A549 (cell line): ENCODE measurements around the gene FGD4. TPM values are rescaled to one million over a fixed set of nuclear protein-coding genes. Genes with fewer than 3 reads are reported as not detected.

Source experiments
- ATAC-seq, 2 experiments: fragments of 200-7000 bp in 1 of 2; fragments of >200 bp in 1 of 2; cut with Nextera tagmentation in 1 of 2; cut with Tn5 transposase in 1 of 2; 3 replicates each; pipeline versions ENCODE4 v1.8.0 to v1.9.1; 2018 to 2020; ENCODE audit warnings: mild to moderate bottlenecking in 1 of 2, moderate library complexity in 1 of 2
- CTCF ChIA-PET: fragments of 300-600 bp; sonication (Branson Sonifier 250); formaldehyde crosslinking; extraction: SDS; loops from one replicate; lab custom pipeline; 2021; ENCODE audit warnings: antibody characterized with exemption, inconsistent platforms; lab: Yijun Ruan, JAX
- POLR2A ChIA-PET: fragments of 350-600 bp; formaldehyde crosslinking; extraction: SDS; loops from one replicate; lab custom pipeline; 2021; ENCODE audit warnings: antibody characterized with exemption, inconsistent platforms; lab: Yijun Ruan, JAX
- DNase-seq, 2 experiments: peaks; one replicate each; pipeline versions ENCODE4 v3.0.0 to v3.0.0-alpha.2; 2011 to 2016; ENCODE audit warnings: low read depth in 1 of 2, low spot score in 1 of 2
- FAIRE-seq: peaks from 2 replicates; lab custom pipeline; 2011; peaks lifted over from hg19 to GRCh38; lab: Jason Lieb, UNC
- H3K27ac ChIP-seq, 2 experiments: fragments of >200 bp; sonication (Bioruptor Twin); formaldehyde crosslinking; 3 replicates each; pipeline ENCODE4 v1.5.1; 2016 to 2017
- H3K4me1 ChIP-seq: fragments of >200 bp; sonication (Bioruptor Twin); formaldehyde crosslinking; 3 replicates; pipeline ENCODE4 v1.6.1; 2016
- H3K4me2 ChIP-seq: fragments of >200 bp; sonication (Bioruptor Twin); formaldehyde crosslinking; 3 replicates; pipeline ENCODE4 v1.6.1; 2016
- H3K4me3 ChIP-seq: fragments of >200 bp; sonication (Bioruptor Twin); formaldehyde crosslinking; 3 replicates; pipeline ENCODE4 v1.5.1; 2016
- H3K9me3 ChIP-seq: fragments of >200 bp; sonication (Bioruptor Twin); formaldehyde crosslinking; 3 replicates; pipeline ENCODE4 v1.6.1; 2016
- CBX8 ChIP-seq: fragments of 200-600 bp; sonication (generic); IDR thresholded peaks from 2 replicates; pipeline ENCODE4 v1.6.1; 2016
- CTCF ChIP-seq: fragments of >200 bp; sonication (Bioruptor Twin); formaldehyde crosslinking; IDR thresholded peaks from 3 replicates; pipeline ENCODE4 v1.5.1; 2016
- EHF ChIP-seq: fragments of 250-450 bp; sonication (Bioruptor Pico); IDR thresholded peaks from 2 replicates; pipeline ENCODE4 v1.5.0; 2020; ENCODE audit warnings: mild to moderate bottlenecking
- ELK1 ChIP-seq: fragments of 150-350 bp; IDR thresholded peaks from 2 replicates; pipeline ENCODE4 v1.6.1; 2014; ENCODE audit warnings: low read depth, mild to moderate bottlenecking, low read length
- HMGXB4 ChIP-seq: fragments of 250-450 bp; sonication (Bioruptor Pico); IDR thresholded peaks from 2 replicates; pipeline ENCODE4 v1.5.0; 2021; ENCODE audit warnings: mild to moderate bottlenecking, moderate library complexity, borderline replicate concordance
- HOXB13 ChIP-seq: fragments of 250-450 bp; sonication (Bioruptor Pico); IDR thresholded peaks from 2 replicates; pipeline ENCODE4 v1.5.0; 2020; ENCODE audit warnings: low read depth, mild to moderate bottlenecking, moderate library complexity
- KDM1A ChIP-seq: fragments of 200-600 bp; sonication (generic); IDR thresholded peaks from 2 replicates; pipeline ENCODE4 v1.6.1; 2016; ENCODE audit warnings: low read depth, mild to moderate bottlenecking
- KDM5A ChIP-seq: fragments of 200-600 bp; sonication (generic); IDR thresholded peaks from 2 replicates; pipeline ENCODE4 v1.6.1; 2016; ENCODE audit warnings: antibody characterized with exemption, mild to moderate bottlenecking
- MAFK ChIP-seq: fragments of 450-650 bp; IDR thresholded peaks from 2 replicates; pipeline ENCODE4 v1.6.1; 2014; ENCODE audit not compliant: partially characterized antibody
- PHF8 ChIP-seq: fragments of 200-600 bp; sonication (generic); IDR thresholded peaks from 2 replicates; pipeline ENCODE4 v1.6.1; 2016; ENCODE audit warnings: low read depth, mild to moderate bottlenecking, antibody characterized with exemption, moderate library complexity, borderline replicate concordance
- POLR2A ChIP-seq: IDR thresholded peaks from 2 replicates; pipeline ENCODE4 v1.6.1; 2012; ENCODE audit warnings: mild to moderate bottlenecking, low read length
- RARB ChIP-seq: fragments of 250-450 bp; sonication (Bioruptor Pico); IDR thresholded peaks from 2 replicates; pipeline ENCODE4 v1.8.0; 2021; ENCODE audit warnings: mild to moderate bottlenecking, moderate library complexity
- REST ChIP-seq: fragments of 200-600 bp; sonication (generic); IDR thresholded peaks from 2 replicates; pipeline ENCODE4 v1.6.1; 2016; ENCODE audit warnings: antibody characterized with exemption, mild to moderate bottlenecking, moderate library complexity
- RNF2 ChIP-seq: fragments of 200-600 bp; sonication (generic); IDR thresholded peaks from 2 replicates; pipeline ENCODE4 v1.6.1; 2016; ENCODE audit warnings: low read depth, mild to moderate bottlenecking, antibody characterized with exemption, moderate library complexity, borderline replicate concordance
- SMC3 ChIP-seq: fragments of >200 bp; sonication (Bioruptor Twin); formaldehyde crosslinking; IDR thresholded peaks from 3 replicates; pipeline ENCODE4 v1.6.1; 2018; ENCODE audit warnings: inconsistent platforms
- whole genome bisulfite sequencing: methylation state at CpG from one replicate; pipeline ENCODE4 v1.1.6; 2017; ENCODE audit errors: missing lambda C conversion rate; 5-methylcytosine and 5-hydroxymethylcytosine counted together
- polyA plus RNA-seq, 4 experiments: library from polyadenylated mRNA; depleted of rRNA in 3 of 4; stranded (reverse); fragments of >200 nt; fragmentation: RNase III in 1 of 4; extraction: RNeasy Plus Mini Kit Qiagen cat#74134 plus additional on column Dnase treatment in 1 of 4; gene quantifications; 2 replicates in 3 of 4; 3 replicates in 1 of 4; pipeline ENCODE4 v1.2.3, GENCODE V29; 2011 to 2017

The FGD4 gene
- polyA plus RNA-seq, 2 of the 4 experiments (the other 2 are of a cell fraction): 2.2 to 6.0 TPM

GRCh38 chr12:32413412-32413811 lies 14.1 kb downstream of the FGD4 start:
- H3K4me2 ChIP-seq: no peak overlapping the region
- ChIA-PET CTCF (no interaction called here), POLR2A (no interaction called here)
- no peak for FAIRE-seq
- DNase-seq: no peak
- no peak overlapping the region for H3K4me3 ChIP-seq
- no peak overlapping the region for H3K27ac ChIP-seq
- TF ChIP-seq MAFK (no peak), EHF (CRISPR knock-in tag) (no peak), SMC3 (no peak), REST (no peak), POLR2A (no peak), CTCF (no peak), KDM1A (no peak), HMGXB4 (CRISPR knock-in tag) (no peak), KDM5A (no peak), CBX8 (no peak), ELK1 (no peak), HOXB13 (CRISPR knock-in tag) (no peak), RARB (no peak), PHF8 (no peak)
- TF ChIP-seq, all 56 proteins: peak for 0
- 70% methylated on average over 3 of the region's 3 CpGs for WGBS
- no peaks in the 10 kb centered on the region for H3K4me1 ChIP-seq
- no peak; a peak in 1 of 6 replicates for ATAC-seq
- no peaks in the 10 kb centered on the region for H3K9me3 ChIP-seq

GRCh38 chr12:32418221-32418620 lies 18.9 kb downstream of the FGD4 start:
- H3K9me3 ChIP-seq: no peaks in the 10 kb centered on the region
- H3K4me1 ChIP-seq: peaks cover 25% of the 10 kb centered on the region
- H3K27ac ChIP-seq: no peak overlapping the region
- H3K4me3 ChIP-seq: no peak overlapping the region
- TF ChIP-seq RNF2: no peak
- TF ChIP-seq MAFK: no peak
- no peak for TF ChIP-seq HOXB13 (CRISPR knock-in tag)
- no peak for TF ChIP-seq CBX8
- WGBS: 95% methylated on average over 5 of the region's 5 CpGs
- POLR2A ChIA-PET: no interaction called here
- DNase-seq: no peak
- no peak for FAIRE-seq
- ATAC-seq: no peak
- H3K4me2 ChIP-seq: no peak overlapping the region
- CTCF ChIA-PET: no interaction called here
